Activated CD8-positive, alpha-beta T cell treated with anti-CD3 and anti-CD28 coated beads for 36 hours (primary cell): ENCODE measurements around the gene AP5Z1. TPM values are rescaled to one million over a fixed set of nuclear protein-coding genes. Genes with fewer than 3 reads are reported as not detected.

Experiments used
- ATAC-seq: fragments of 200-7000 bp; cut with Tn5 transposase; one replicate; pipeline ENCODE4 v1.10.0; 2021; ENCODE audit warnings: mild to moderate bottlenecking, moderate library complexity
- CTCF ChIA-PET: fragments of 350-600 bp; sonication (Branson Sonifier 250); formaldehyde crosslinking; loops from one replicate; lab custom pipeline; 2021; ENCODE audit warnings: antibody characterized with exemption; lab: Charles Lee
- POLR2A ChIA-PET: fragments of 350-600 bp; sonication (Branson Sonifier 250); formaldehyde crosslinking; loops from one replicate; lab custom pipeline; 2021; ENCODE audit warnings: antibody characterized with exemption; lab: Charles Lee
- DNase-seq: peaks from one replicate; pipeline ENCODE4 v3.0.0-alpha.2; 2020
- H3K27ac Mint-ChIP-seq: one replicate; pipeline ENCODE4 v1.8.0; 2021; ENCODE audit warnings: mild to moderate bottlenecking, mixed read lengths
- H3K27me3 Mint-ChIP-seq: one replicate; pipeline ENCODE4 v1.8.0; 2021; ENCODE audit warnings: mixed read lengths
- H3K36me3 Mint-ChIP-seq: one replicate; pipeline ENCODE4 v1.8.0; 2021; ENCODE audit warnings: low read depth, mixed read lengths
- H3K4me1 Mint-ChIP-seq: one replicate; pipeline ENCODE4 v1.8.0; 2021; ENCODE audit warnings: low read depth, mixed read lengths
- H3K4me3 Mint-ChIP-seq: one replicate; pipeline ENCODE4 v1.8.0; 2021; ENCODE audit warnings: mild to moderate bottlenecking, moderate library complexity, mixed read lengths
- H3K9me3 Mint-ChIP-seq: one replicate; pipeline ENCODE4 v1.8.0; 2021; ENCODE audit warnings: mixed read lengths
- CTCF ChIP-seq: fragments of 200-600 bp; IDR thresholded peaks from one replicate; pipeline ENCODE4 v1.8.0; 2022; ENCODE audit warnings: antibody characterized with exemption, mild to moderate bottlenecking
- intact Hi-C: fragments of 100-400 bp; cut with micrococcal nuclease; formaldehyde crosslinking; loops from one replicate; pipeline ENCODE4 v1.10.0; 2022
- total RNA-seq, 2 experiments: library from RNA; stranded (reverse); gene quantifications; one replicate each; pipeline ENCODE4 v1.2.3, GENCODE V29; 2021

The AP5Z1 gene
- total RNA-seq, 2 experiments from 2014 or later, result 21.2 to 21.3 TPM

- CTCF ChIA-PET, result no interaction called here
- H3K27ac Mint-ChIP-seq, result no peak overlapping the region
- DNase-seq (no peak), ATAC-seq (no peak)
- no peaks in the 10 kb centered on the region for H3K4me1 Mint-ChIP-seq
- H3K4me3 Mint-ChIP-seq, result no peak overlapping the region
- POLR2A ChIA-PET, result no interaction called here
- H3K27me3 Mint-ChIP-seq, result no peaks in the 10 kb centered on the region
- no peaks in the 10 kb centered on the region for H3K9me3 Mint-ChIP-seq
- TF ChIP-seq CTCF, result no peak
- intact Hi-C loops, result loop anchor here (10.0 kb wide), 1 partner anchor 95 kb away; the partner anchor contains the start of gene RADIL
- H3K36me3 Mint-ChIP-seq, result peaks cover 20% of the 10 kb centered on the region
Observed at GRCh38 chr7:4790078-4790465, 14.6 kb downstream of the AP5Z1 start.

- DNase-seq (no peak), ATAC-seq (no peak)
- intact Hi-C loops, result loop anchor here (10.0 kb wide), 1 partner anchor 94 kb away; the partner anchor contains the start of gene RADIL
- CTCF ChIA-PET, result interaction anchor here (0.9 to 1.3 kb wide), 2 partner anchors 12 to 93 kb away, joined by 3 to 4 read pairs; partner anchors contain the start of gene RADIL
- no peak for TF ChIP-seq CTCF
- POLR2A ChIA-PET, result interaction anchor here (3.2 kb wide), 1 partner anchor 15 kb away, joined by 18 read pairs; the partner anchor contains the start of gene AP5Z1
- H3K36me3 Mint-ChIP-seq, result peaks cover 20% of the 10 kb centered on the region
- H3K27me3 Mint-ChIP-seq, result no peaks in the 10 kb centered on the region
- H3K9me3 Mint-ChIP-seq, result no peaks in the 10 kb centered on the region
- no peak overlapping the region for H3K4me3 Mint-ChIP-seq
- no peak overlapping the region for H3K27ac Mint-ChIP-seq
- H3K4me1 Mint-ChIP-seq, result no peaks in the 10 kb centered on the region
Observed at GRCh38 chr7:4790516-4790991, 15.1 kb downstream of the AP5Z1 start.

GRCh38 chr7:4791101-4791737, 15.8 kb downstream of the AP5Z1 start:
- Mint-ChIP-seq H3K27ac (no peak overlapping the region), H3K27me3 (no peaks in the 10 kb centered on the region), H3K4me3 (no peak overlapping the region), H3K36me3 (peaks cover 20% of the 10 kb centered on the region), H3K4me1 (no peaks in the 10 kb centered on the region), H3K9me3 (no peaks in the 10 kb centered on the region)
- CTCF ChIA-PET, result interaction anchor here (0.9 to 3.1 kb wide), 5 partner anchors 13 to 93 kb away, joined by 3 to 18 read pairs (median 4); partner anchors contain the start of genes AP5Z1 and RADIL
- POLR2A ChIA-PET, result interaction anchor here (0.9 to 3.2 kb wide), 5 partner anchors 8 to 149 kb away, joined by 3 to 18 read pairs (median 3); partner anchors contain the start of gene AP5Z1
- DNase-seq (no peak), ATAC-seq (no peak)
- TF ChIP-seq CTCF, result no peak
- intact Hi-C loops, result loop anchor here (10.0 kb wide), 1 partner anchor 94 kb away; the partner anchor contains the start of gene RADIL

GRCh38 chr7:4791738-4792536, 16.5 kb downstream of the AP5Z1 start:
- ChIA-PET CTCF (interaction anchor here (0.7 to 3.1 kb wide), 8 partner anchors 13 to 160 kb away, joined by 3 to 18 read pairs (median 3); partner anchors contain the start of genes AP5Z1 and RADIL), POLR2A (interaction anchor here (0.6 to 3.2 kb wide), 7 partner anchors 9 to 732 kb away, joined by 3 to 18 read pairs (median 3); partner anchors contain the start of gene AP5Z1)
- H3K27ac Mint-ChIP-seq, result no peak overlapping the region
- no peak overlapping the region for H3K4me3 Mint-ChIP-seq
- ATAC-seq (peak; percentile 93), DNase-seq (peak; percentile 82)
- TF ChIP-seq CTCF, result peak; percentile 80
- H3K4me1 Mint-ChIP-seq, result no peaks in the 10 kb centered on the region
- no peaks in the 10 kb centered on the region for H3K9me3 Mint-ChIP-seq
- H3K27me3 Mint-ChIP-seq, result no peaks in the 10 kb centered on the region
- peaks cover 20% of the 10 kb centered on the region for H3K36me3 Mint-ChIP-seq
- intact Hi-C loops, result loop anchor here (10.0 kb wide), 1 partner anchor 93 kb away; the partner anchor contains the start of gene RADIL
